PC-9 (cell line): ENCODE measurements around the gene FADS3. TPM values are rescaled to one million over a fixed set of nuclear protein-coding genes. Genes with fewer than 3 reads are reported as not detected.

Source experiments
- BruUV-seq: library from RNA; stranded (reverse); fragments of 400-500 nt; replicated peaks from 2 replicates; lab custom pipeline; 2021; lab: Mats Ljungman, UMichigan
- CTCF ChIA-PET: fragments of 300-600 bp; sonication (Branson Sonifier 250); formaldehyde crosslinking; loops from one replicate; lab custom pipeline; 2022; ENCODE audit warnings: antibody characterized with exemption; lab: Charles Lee
- POLR2A ChIA-PET: fragments of 300-600 bp; sonication (Branson Sonifier 250); formaldehyde crosslinking; loops from one replicate; lab custom pipeline; 2022; ENCODE audit warnings: antibody characterized with exemption; ENCODE audit not compliant: unreplicated experiment; lab: Charles Lee
- DNase-seq, 2 experiments: peaks; one replicate each; pipeline versions ENCODE4 v3.0.0 to v3.0.0-alpha.2; 2015 to 2022; ENCODE audit warnings: mixed read lengths in 1 of 2
- H2AFZ ChIP-seq: fragments of 200-600 bp; sonication (generic); 2 replicates; pipeline ENCODE4 v1.8.1; 2017; ENCODE audit warnings: antibody characterized with exemption
- H3F3A ChIP-seq: fragments of 200-600 bp; sonication (generic); 2 replicates; pipeline ENCODE4 v1.8.1; 2017; ENCODE audit warnings: antibody characterized with exemption, mild to moderate bottlenecking, low read depth; ENCODE audit not compliant: insufficient read depth
- H3K27ac ChIP-seq: fragments of 200-600 bp; sonication (generic); 2 replicates; pipeline ENCODE4 v1.6.1; 2016; ENCODE audit warnings: mixed run types
- H3K27me3 ChIP-seq: fragments of 200-600 bp; sonication (generic); 2 replicates; pipeline ENCODE4 v1.6.1; 2016; ENCODE audit warnings: low read depth, mixed run types; ENCODE audit not compliant: insufficient read depth
- H3K36me3 ChIP-seq: fragments of 200-600 bp; sonication (generic); 2 replicates; pipeline ENCODE4 v1.6.1; 2016; ENCODE audit warnings: low read depth, mixed run types
- H3K4me1 ChIP-seq: fragments of 200-600 bp; sonication (generic); replicated peaks from 2 replicates; pipeline ENCODE4 v1.6.1; 2016; ENCODE audit warnings: mixed run types; ENCODE audit not compliant: insufficient read depth
- H3K4me2 ChIP-seq: fragments of 200-600 bp; sonication (generic); 2 replicates; pipeline ENCODE4 v1.6.1; 2017; ENCODE audit warnings: mixed run types
- H3K4me3 ChIP-seq: fragments of 200-600 bp; sonication (generic); 2 replicates; pipeline ENCODE4 v1.6.1; 2016; ENCODE audit warnings: mixed run types
- H3K79me2 ChIP-seq: fragments of 200-600 bp; sonication (generic); 2 replicates; pipeline ENCODE4 v1.6.1; 2017; ENCODE audit warnings: low read depth, mixed run types
- H3K9me2 ChIP-seq: fragments of 200-600 bp; sonication (generic); 2 replicates; pipeline ENCODE4 v1.8.1; 2017; ENCODE audit warnings: mild to moderate bottlenecking; ENCODE audit not compliant: insufficient read depth
- H3K9me3 ChIP-seq: fragments of 200-600 bp; sonication (generic); 2 replicates; pipeline ENCODE4 v1.8.1; 2016; ENCODE audit warnings: low read depth; ENCODE audit not compliant: insufficient read depth
- H4K20me1 ChIP-seq: fragments of 200-600 bp; sonication (generic); 2 replicates; pipeline ENCODE4 v1.8.1; 2017; ENCODE audit not compliant: insufficient read depth
- EZH2 ChIP-seq: fragments of 200-600 bp; sonication (generic); IDR thresholded peaks from 2 replicates; pipeline ENCODE4 v1.8.0; 2017; ENCODE audit warnings: antibody characterized with exemption, low read depth
- intact Hi-C: fragments of 100-400 bp; cut with micrococcal nuclease; formaldehyde crosslinking; loops from one replicate; pipeline ENCODE4 v1.10.0; 2022; ENCODE audit not compliant: unreplicated experiment
- total RNA-seq: library from RNA; stranded (reverse); gene quantifications from 2 replicates; pipeline ENCODE4 v1.2.3, GENCODE V29; 2021
- TF ChIP-seq, protein P1 (sequence below): fragments of 200-600 bp; sonication (generic); conservative IDR thresholded peaks from 2 replicates; pipeline ENCODE4 v1.6.1; 2017; ENCODE audit warnings: mixed run types, antibody characterized with exemption, mild to moderate bottlenecking, moderate library complexity

FADS3 gene
- total RNA-seq, 1 experiment from 2014 or later: 75.5 TPM

GRCh38 chr11:61864814-61865775 lies 26.2 kb downstream of the FADS3 start:
- Histone ChIP-seq H3K27ac (no peak overlapping the region), H3K4me2 (no peak overlapping the region), H3K9me3 (no peaks in the 10 kb centered on the region), H3K9me2 (no peaks in the 10 kb centered on the region), H4K20me1 (no peaks in the 10 kb centered on the region), H3K4me1 (no peaks in the 10 kb centered on the region), H3K4me3 (no peak overlapping the region), H3K79me2 (no peaks in the 10 kb centered on the region), H2AFZ (no peak overlapping the region), H3K36me3 (no peaks in the 10 kb centered on the region; the same call in 1 of the 2 replicates), H3F3A (no peaks in the 10 kb centered on the region), H3K27me3 (no peaks in the 10 kb centered on the region)
- DNase-seq: no peak
- POLR2A ChIA-PET: interaction anchor here (0.6 kb wide), 1 partner anchor 63 kb away, joined by 12 read pairs; no protein-coding TSS in a partner anchor
- CTCF ChIA-PET: interaction anchor here (0.5 kb wide), 1 partner anchor 509 kb away, joined by 3 read pairs; no protein-coding TSS in a partner anchor
- no TSS peak for BruUV-seq
- intact Hi-C loops: loop anchor here (10.0 kb wide), 1 partner anchor 940 kb away; the partner anchor contains the start of gene TMEM132A
- TF ChIP-seq, protein P1, sequence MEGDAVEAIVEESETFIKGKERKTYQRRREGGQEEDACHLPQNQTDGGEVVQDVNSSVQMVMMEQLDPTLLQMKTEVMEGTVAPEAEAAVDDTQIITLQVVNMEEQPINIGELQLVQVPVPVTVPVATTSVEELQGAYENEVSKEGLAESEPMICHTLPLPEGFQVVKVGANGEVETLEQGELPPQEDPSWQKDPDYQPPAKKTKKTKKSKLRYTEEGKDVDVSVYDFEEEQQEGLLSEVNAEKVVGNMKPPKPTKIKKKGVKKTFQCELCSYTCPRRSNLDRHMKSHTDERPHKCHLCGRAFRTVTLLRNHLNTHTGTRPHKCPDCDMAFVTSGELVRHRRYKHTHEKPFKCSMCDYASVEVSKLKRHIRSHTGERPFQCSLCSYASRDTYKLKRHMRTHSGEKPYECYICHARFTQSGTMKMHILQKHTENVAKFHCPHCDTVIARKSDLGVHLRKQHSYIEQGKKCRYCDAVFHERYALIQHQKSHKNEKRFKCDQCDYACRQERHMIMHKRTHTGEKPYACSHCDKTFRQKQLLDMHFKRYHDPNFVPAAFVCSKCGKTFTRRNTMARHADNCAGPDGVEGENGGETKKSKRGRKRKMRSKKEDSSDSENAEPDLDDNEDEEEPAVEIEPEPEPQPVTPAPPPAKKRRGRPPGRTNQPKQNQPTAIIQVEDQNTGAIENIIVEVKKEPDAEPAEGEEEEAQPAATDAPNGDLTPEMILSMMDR: no peak
- TF ChIP-seq EZH2: no peak

DNA sequence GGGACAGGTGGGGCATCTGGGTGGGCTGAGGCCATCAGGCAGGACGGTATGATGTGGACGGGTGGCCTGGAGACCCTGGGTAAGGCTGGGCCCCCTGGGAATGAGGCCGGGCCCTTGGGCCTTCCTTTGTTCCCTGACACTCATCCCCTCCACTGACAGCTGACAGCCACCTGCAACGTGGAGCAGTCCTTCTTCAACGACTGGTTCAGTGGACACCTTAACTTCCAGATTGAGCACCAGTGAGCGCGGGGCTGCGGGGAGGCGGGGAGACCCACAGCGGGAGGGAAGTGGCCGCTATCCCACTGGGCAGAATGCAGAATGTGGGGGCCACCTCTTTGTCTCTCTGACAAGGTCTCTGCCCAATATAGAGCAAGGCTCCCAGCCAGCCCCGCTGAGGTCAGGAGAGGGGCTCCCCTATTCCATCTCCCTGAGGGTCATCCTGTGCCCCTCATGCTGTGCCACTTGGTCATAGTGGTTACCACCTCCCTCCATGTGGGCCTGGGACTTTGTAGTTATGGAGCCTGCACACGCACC lies 27.7 kb downstream of the FADS3 start:
- CTCF ChIA-PET: no interaction called here
- POLR2A ChIA-PET: interaction anchor here (0.6 kb wide), 1 partner anchor 48 kb away, joined by 4 read pairs; no protein-coding TSS in a partner anchor
- no peak overlapping the region for H3K4me2 ChIP-seq
- no peaks in the 10 kb centered on the region for H3K79me2 ChIP-seq
- intact Hi-C loops: loop anchor here (10.0 kb wide), 1 partner anchor 939 kb away; the partner anchor contains the start of gene TMEM132A
- no peak for DNase-seq
- no peaks in the 10 kb centered on the region for H3K27me3 ChIP-seq
- TF ChIP-seq EZH2: no peak
- TF ChIP-seq, protein P1: no peak
- no peak overlapping the region for H3K4me3 ChIP-seq
- H4K20me1 ChIP-seq: no peaks in the 10 kb centered on the region
- H3F3A ChIP-seq: no peaks in the 10 kb centered on the region
- no peaks in the 10 kb centered on the region for H3K9me2 ChIP-seq
- no peaks in the 10 kb centered on the region for H3K9me3 ChIP-seq
- H3K36me3 ChIP-seq: no peaks in the 10 kb centered on the region; the same call in 1 of the 2 replicates
- no peak overlapping the region for H2AFZ ChIP-seq
- H3K27ac ChIP-seq: no peak overlapping the region
- no peaks in the 10 kb centered on the region for H3K4me1 ChIP-seq
- BruUV-seq: no TSS peak

DNA sequence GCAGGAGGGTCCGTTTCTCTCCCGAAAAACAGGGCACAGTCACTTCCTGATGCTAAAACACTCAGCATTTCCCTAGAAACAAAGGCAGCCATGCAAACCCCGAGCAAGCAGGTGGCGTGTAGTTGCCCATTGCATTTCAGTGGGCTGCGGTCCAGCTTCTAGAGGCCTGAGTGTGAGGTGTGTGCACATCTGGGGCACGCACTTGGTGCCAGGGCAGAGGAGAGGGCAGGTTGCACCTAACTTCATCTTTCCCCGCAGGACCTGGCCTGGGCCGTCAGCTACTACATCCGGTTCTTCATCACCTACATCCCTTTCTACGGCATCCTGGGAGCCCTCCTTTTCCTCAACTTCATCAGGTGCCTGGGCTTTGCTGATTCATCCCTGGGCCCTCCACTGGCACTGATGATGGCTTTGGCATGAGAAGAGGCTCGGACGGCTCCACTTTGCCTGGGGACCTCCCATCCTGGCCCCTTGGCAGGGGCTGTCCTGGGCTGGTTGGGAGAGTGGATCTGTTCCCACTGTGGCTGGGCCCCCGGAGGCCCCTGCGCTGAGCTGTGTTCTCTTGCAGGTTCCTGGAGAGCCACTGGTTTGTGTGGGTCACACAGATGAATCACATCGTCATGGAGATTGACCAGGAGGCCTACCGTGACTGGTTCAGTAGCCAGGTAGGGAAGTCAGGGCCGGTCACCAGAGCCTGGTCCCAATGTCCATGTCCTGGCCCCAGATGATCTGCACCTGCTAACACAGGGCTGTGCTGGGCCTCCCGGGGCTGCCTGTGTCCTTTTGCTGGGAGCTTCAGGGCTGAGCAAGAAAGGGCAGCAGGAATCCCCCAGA lies 28.4 kb downstream of the FADS3 start:
- CTCF ChIA-PET: no interaction called here
- no TSS peak for BruUV-seq
- Histone ChIP-seq H3K4me2 (no peak overlapping the region), H3K79me2 (no peaks in the 10 kb centered on the region), H3K9me3 (no peaks in the 10 kb centered on the region), H3K4me3 (no peak overlapping the region), H3F3A (no peaks in the 10 kb centered on the region), H2AFZ (no peak overlapping the region), H3K27ac (no peak overlapping the region), H3K9me2 (no peaks in the 10 kb centered on the region), H4K20me1 (no peaks in the 10 kb centered on the region), H3K36me3 (no peaks in the 10 kb centered on the region; the same call in 1 of the 2 replicates), H3K4me1 (no peaks in the 10 kb centered on the region), H3K27me3 (no peaks in the 10 kb centered on the region)
- intact Hi-C loops: loop anchor here (10.0 kb wide), 1 partner anchor 938 kb away; the partner anchor contains the start of gene TMEM132A
- POLR2A ChIA-PET: no interaction called here
- TF ChIP-seq, protein P1: no peak
- DNase-seq: no peak
